WTC11 (cell line): Measurements from ENCODE around the gene ACOT13.
"Not testable (repeated sequence)": the region's sequence is repeated elsewhere in the genome, so short reads cannot be mapped to it uniquely, and the experiment has no call there.

Source experiments
- CREM ChIP-seq: sonication (generic); formaldehyde crosslinking; IDR thresholded peaks from 2 replicates; pipeline ENCODE4 v1.8.1; 2022; ENCODE audit warnings: mild to moderate bottlenecking, missing genetic modification reagents, moderate library complexity
- ESRRA ChIP-seq: sonication (generic); formaldehyde crosslinking; IDR thresholded peaks from 2 replicates; pipeline ENCODE4 v1.8.1; 2022; ENCODE audit warnings: mild to moderate bottlenecking, missing genetic modification reagents, borderline replicate concordance
- ETV6 ChIP-seq: sonication (generic); formaldehyde crosslinking; IDR thresholded peaks from 2 replicates; pipeline ENCODE4 v1.8.1; 2022; ENCODE audit warnings: mild to moderate bottlenecking, missing genetic modification reagents
- FOXK1 ChIP-seq: sonication (generic); formaldehyde crosslinking; IDR thresholded peaks from 2 replicates; pipeline ENCODE4 v1.8.0; 2022; ENCODE audit warnings: mild to moderate bottlenecking, moderate library complexity, missing genetic modification reagents
- IRF2 ChIP-seq: sonication (generic); formaldehyde crosslinking; IDR thresholded peaks from 2 replicates; pipeline ENCODE4 v1.8.0; 2022; ENCODE audit warnings: low read depth, missing genetic modification reagents, borderline replicate concordance
- JAZF1 ChIP-seq: fragments of 250-450 bp; sonication (Bioruptor Pico); IDR thresholded peaks from 2 replicates; pipeline ENCODE4 v1.9.0; 2021; ENCODE audit warnings: moderate library complexity, mild to moderate bottlenecking, inconsistent platforms
- JUN ChIP-seq: sonication (generic); formaldehyde crosslinking; IDR thresholded peaks from 2 replicates; pipeline ENCODE4 v1.8.0; 2023; ENCODE audit warnings: mild to moderate bottlenecking, missing genetic modification reagents
- ZNF219 ChIP-seq: sonication (generic); formaldehyde crosslinking; IDR thresholded peaks from 2 replicates; pipeline ENCODE4 v1.8.0; 2023; ENCODE audit warnings: missing genetic modification reagents, mild to moderate bottlenecking, borderline replicate concordance
- ZNF232 ChIP-seq: sonication (generic); formaldehyde crosslinking; IDR thresholded peaks from 2 replicates; pipeline ENCODE4 v1.8.0; 2022; ENCODE audit warnings: mild to moderate bottlenecking, missing genetic modification reagents
- ZNF263 ChIP-seq: sonication (generic); formaldehyde crosslinking; IDR thresholded peaks from 2 replicates; pipeline ENCODE4 v1.8.1; 2022; ENCODE audit warnings: low read depth, mild to moderate bottlenecking, moderate library complexity, missing genetic modification reagents
- TF ChIP-seq, protein P1 (sequence below): sonication (generic); formaldehyde crosslinking; IDR thresholded peaks from 2 replicates; pipeline ENCODE4 v1.8.1; 2022; ENCODE audit warnings: low read depth, missing genetic modification reagents, borderline replicate concordance
- TF ChIP-seq, protein P2 (sequence below): fragments of 200-600 bp; IDR thresholded peaks from 2 replicates; pipeline ENCODE4 v1.8.0; 2022; ENCODE audit warnings: antibody characterized with exemption
- TF ChIP-seq, protein P3 (sequence below): sonication (generic); formaldehyde crosslinking; IDR thresholded peaks from 2 replicates; pipeline ENCODE4 v1.8.0; 2022; ENCODE audit warnings: mild to moderate bottlenecking, missing genetic modification reagents

DNA sequence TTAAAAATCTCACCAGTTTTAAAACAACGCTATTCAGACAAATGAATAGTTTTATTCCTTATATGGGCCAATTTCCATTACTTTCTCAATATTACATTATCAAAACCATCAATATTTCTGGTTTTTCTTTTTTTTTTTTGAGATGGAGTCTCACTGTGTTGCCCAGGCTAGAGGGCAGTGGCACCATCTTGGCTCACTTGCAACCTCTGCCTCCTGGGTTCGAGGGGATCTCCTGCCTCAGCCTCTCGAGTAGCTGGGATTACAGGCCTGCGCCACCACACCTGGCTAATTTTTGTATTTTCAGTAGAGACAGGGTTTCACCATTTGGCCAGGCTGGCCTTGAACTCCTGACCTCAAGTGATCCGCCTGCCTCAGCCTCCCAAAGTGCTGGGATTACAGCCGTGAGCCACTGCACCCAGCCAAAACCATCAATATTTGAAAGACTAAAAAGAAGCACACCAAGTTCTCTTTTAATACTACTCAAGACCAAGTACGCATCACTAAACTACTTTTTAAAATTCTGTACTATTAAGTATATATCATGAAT is 49.8 kb downstream of the ACOT13 start:
- not testable (repeated sequence) for TF ChIP-seq ZNF232 (CRISPR knock-in tag); ZNF263 (CRISPR knock-in tag); FOXK1 (CRISPR knock-in tag); ETV6; ZNF219 (CRISPR knock-in tag); ESRRA (CRISPR knock-in tag); JUN (CRISPR knock-in tag); IRF2 (CRISPR knock-in tag); JAZF1 (CRISPR knock-in tag); CREM
- TF ChIP-seq, protein P1, sequence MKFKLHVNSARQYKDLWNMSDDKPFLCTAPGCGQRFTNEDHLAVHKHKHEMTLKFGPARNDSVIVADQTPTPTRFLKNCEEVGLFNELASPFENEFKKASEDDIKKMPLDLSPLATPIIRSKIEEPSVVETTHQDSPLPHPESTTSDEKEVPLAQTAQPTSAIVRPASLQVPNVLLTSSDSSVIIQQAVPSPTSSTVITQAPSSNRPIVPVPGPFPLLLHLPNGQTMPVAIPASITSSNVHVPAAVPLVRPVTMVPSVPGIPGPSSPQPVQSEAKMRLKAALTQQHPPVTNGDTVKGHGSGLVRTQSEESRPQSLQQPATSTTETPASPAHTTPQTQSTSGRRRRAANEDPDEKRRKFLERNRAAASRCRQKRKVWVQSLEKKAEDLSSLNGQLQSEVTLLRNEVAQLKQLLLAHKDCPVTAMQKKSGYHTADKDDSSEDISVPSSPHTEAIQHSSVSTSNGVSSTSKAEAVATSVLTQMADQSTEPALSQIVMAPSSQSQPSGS (CRISPR knock-in tag), result not testable (repeated sequence)
- TF ChIP-seq, protein P2, sequence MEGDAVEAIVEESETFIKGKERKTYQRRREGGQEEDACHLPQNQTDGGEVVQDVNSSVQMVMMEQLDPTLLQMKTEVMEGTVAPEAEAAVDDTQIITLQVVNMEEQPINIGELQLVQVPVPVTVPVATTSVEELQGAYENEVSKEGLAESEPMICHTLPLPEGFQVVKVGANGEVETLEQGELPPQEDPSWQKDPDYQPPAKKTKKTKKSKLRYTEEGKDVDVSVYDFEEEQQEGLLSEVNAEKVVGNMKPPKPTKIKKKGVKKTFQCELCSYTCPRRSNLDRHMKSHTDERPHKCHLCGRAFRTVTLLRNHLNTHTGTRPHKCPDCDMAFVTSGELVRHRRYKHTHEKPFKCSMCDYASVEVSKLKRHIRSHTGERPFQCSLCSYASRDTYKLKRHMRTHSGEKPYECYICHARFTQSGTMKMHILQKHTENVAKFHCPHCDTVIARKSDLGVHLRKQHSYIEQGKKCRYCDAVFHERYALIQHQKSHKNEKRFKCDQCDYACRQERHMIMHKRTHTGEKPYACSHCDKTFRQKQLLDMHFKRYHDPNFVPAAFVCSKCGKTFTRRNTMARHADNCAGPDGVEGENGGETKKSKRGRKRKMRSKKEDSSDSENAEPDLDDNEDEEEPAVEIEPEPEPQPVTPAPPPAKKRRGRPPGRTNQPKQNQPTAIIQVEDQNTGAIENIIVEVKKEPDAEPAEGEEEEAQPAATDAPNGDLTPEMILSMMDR, result not testable (repeated sequence)
- TF ChIP-seq, protein P3, sequence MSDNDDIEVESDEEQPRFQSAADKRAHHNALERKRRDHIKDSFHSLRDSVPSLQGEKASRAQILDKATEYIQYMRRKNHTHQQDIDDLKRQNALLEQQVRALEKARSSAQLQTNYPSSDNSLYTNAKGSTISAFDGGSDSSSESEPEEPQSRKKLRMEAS (CRISPR knock-in tag), result not testable (repeated sequence)
